ENCODE results near the gene MCRS1.
"Not testable (repeated sequence)": the region's sequence is repeated elsewhere in the genome, so short reads cannot be mapped to it uniquely, and the experiment has no call there.

MCRS1 gene

DNA sequence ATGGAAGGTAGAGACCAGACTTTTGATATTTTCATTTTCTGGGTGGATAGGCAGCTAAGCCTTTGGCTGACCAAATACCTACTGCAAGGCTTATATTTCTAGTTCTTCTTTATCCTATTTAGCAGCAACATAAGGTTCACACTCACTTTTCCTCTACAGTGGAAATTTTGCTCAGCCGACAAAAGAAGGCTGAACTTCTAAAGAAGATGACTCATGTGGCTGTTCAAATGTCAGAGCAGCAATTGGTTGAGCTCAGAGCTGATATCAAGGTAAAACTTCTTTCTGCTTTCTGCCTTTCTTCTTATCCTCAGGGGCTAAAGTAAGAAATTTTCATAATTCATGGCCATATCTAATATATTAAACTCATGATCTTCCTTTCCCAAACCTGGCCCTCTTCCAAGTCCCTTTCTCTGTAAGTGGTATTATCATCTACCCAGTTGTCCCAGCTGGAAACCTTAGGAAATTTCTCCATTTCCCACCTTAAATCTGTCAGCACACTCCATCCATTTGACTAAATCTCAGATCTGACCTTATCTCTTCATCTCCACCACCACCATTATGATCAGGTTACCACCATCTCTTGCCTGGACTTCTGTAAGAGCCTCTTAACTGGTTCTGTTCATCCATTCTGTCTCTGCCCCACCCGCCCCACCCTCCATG lies 48.9 kb downstream of the MCRS1 start:
- Histone ChIP-seq H3K27me3 (ENCODE audit: control insufficient read depth in 1 of 2, insufficient read depth in 2 of 2, low read length in 2 of 2) (no peaks in the 10 kb centered on the region), H3K27ac (ENCODE audit: low read depth, low read length) (no peak overlapping the region), H3K9me3 (ENCODE audit: low read length) (no peaks in the 10 kb centered on the region), H3K9ac (ENCODE audit: low read length) (no peak overlapping the region), H3K4me1 (ENCODE audit: insufficient read depth, low read length) (no peaks in the 10 kb centered on the region), H3K36me3 (ENCODE audit: insufficient read depth, low read length) (peaks cover 9% of the 10 kb centered on the region), H3K4me3 (ENCODE audit: low read depth in 1 of 2, low read length in 2 of 2) (no peak overlapping the region)

DNA sequence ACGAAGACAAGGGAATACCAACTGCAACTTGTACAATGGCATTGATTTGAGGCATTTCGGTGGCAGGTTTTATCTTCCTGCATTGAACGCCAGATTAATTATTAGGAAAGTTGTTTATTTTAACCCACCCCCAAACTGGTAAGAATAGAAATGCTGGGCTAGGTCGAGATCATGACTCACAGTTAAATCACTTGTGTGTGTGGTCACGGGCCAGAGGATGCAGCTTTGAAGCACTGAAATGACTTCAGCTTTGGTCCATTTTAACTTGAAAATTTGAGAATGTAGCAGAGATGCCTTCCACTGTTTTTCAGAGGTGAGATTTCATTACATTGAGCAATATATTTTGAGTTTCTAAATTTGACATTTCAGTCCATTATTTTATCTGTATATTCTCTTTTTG lies 52.7 kb downstream of the MCRS1 start:
- H3K36me3 ChIP-seq (ENCODE audit: insufficient read depth, low read length), result no peaks in the 10 kb centered on the region
- H3K4me1 ChIP-seq (ENCODE audit: insufficient read depth, low read length), result no peaks in the 10 kb centered on the region
- no peaks in the 10 kb centered on the region for H3K27me3 ChIP-seq (ENCODE audit: control insufficient read depth in 1 of 2, insufficient read depth in 2 of 2, low read length in 2 of 2)
- H3K27ac ChIP-seq (ENCODE audit: low read depth, low read length), result no peak overlapping the region
- no peaks in the 10 kb centered on the region for H3K9me3 ChIP-seq (ENCODE audit: low read length)
- H3K4me3 ChIP-seq (ENCODE audit: low read depth in 1 of 2, low read length in 2 of 2), result no peak overlapping the region
- no peak overlapping the region for H3K9ac ChIP-seq (ENCODE audit: low read length)

DNA sequence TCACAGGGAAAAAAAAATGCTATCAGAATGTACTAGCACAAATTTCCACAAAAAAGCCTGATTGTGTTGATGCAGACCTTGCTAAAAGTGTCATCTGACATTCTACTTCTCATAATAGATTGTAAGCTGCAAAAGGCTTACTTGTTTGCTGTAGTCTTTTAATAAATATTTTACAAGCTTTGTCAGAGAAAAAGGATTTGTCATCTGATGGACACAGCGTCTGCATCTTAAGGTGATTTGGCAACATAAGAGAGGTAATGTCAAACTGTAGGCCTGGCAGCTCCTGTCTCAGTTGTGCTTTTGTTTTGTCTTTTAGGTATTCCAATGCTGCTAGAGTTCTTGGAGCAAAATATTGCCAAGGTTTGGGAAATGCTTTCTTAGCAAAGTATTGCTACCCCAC lies 55.4 kb downstream of the MCRS1 start:
- no peak overlapping the region for H3K9ac ChIP-seq (ENCODE audit: low read length)
- no peak overlapping the region for H3K27ac ChIP-seq (ENCODE audit: low read depth, low read length)
- H3K9me3 ChIP-seq (ENCODE audit: low read length), result no peaks in the 10 kb centered on the region
- H3K4me1 ChIP-seq (ENCODE audit: insufficient read depth, low read length), result no peaks in the 10 kb centered on the region
- H3K27me3 ChIP-seq (ENCODE audit: control insufficient read depth in 1 of 2, insufficient read depth in 2 of 2, low read length in 2 of 2), result no peaks in the 10 kb centered on the region
- H3K36me3 ChIP-seq (ENCODE audit: insufficient read depth, low read length), result no peaks in the 10 kb centered on the region
- H3K4me3 ChIP-seq (ENCODE audit: low read depth in 1 of 2, low read length in 2 of 2), result no peak overlapping the region

DNA sequence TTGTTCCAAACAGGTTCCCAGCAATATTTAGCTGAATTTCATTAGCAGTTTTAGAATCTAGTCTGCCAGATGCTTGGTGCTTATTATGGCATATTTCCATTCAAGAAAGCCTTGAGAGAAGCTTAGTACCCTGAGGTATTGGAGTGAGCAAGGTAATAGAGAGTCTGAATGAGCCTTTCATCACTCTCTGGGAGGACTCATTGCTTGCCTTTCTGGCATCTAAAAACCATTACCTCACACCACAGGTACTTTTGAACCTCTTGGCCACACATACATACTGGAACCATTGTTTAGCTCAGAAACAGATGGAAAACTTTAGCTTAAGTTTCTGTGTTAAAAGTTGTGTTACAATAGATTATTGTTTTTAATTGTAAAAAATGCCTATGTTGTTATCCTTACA lies 56.5 kb downstream of the MCRS1 start:
- H3K4me1 ChIP-seq (ENCODE audit: insufficient read depth, low read length), result no peaks in the 10 kb centered on the region
- H3K4me3 ChIP-seq (ENCODE audit: low read depth in 1 of 2, low read length in 2 of 2), result no peak overlapping the region
- no peak overlapping the region for H3K27ac ChIP-seq (ENCODE audit: low read depth, low read length)
- H3K9ac ChIP-seq (ENCODE audit: low read length), result no peak overlapping the region
- H3K27me3 ChIP-seq (ENCODE audit: control insufficient read depth in 1 of 2, insufficient read depth in 2 of 2, low read length in 2 of 2), result no peaks in the 10 kb centered on the region
- H3K9me3 ChIP-seq (ENCODE audit: low read length), result no peaks in the 10 kb centered on the region
- no peaks in the 10 kb centered on the region for H3K36me3 ChIP-seq (ENCODE audit: insufficient read depth, low read length)

DNA sequence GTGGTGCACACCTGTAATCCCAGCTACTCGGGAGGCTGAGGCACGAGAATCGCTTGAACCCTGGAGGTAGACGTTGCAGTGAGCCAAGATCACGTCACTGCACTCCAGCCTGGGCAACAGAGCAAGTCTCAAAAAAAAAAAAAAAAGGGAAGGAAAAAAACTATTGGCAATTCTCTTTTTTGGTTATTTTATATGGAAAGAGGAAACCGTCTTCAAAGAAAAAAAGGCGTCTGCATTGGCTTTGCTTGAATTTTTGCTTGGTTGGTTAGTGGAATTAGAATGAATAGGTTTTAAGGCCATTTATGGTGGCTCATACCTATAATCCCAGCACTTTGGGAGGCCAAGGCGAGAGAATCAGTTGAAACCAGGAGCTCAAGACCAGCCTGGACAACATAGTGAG lies 58.3 kb downstream of the MCRS1 start:
- not testable (repeated sequence) for H3K4me1 ChIP-seq (ENCODE audit: insufficient read depth, low read length); H3K9me3 ChIP-seq (ENCODE audit: low read length); H3K27ac ChIP-seq (ENCODE audit: low read depth, low read length); H3K9ac ChIP-seq (ENCODE audit: low read length); H3K36me3 ChIP-seq (ENCODE audit: insufficient read depth, low read length); H3K4me3 ChIP-seq (ENCODE audit: low read depth in 1 of 2, low read length in 2 of 2); H3K27me3 ChIP-seq (ENCODE audit: control insufficient read depth in 1 of 2, insufficient read depth in 2 of 2, low read length in 2 of 2)

Data from muscle layer of colon (tissue), 2 donors.